ELR (cell line): ENCODE measurements around the gene CABLES2.

Experiments
- DNase-seq: peaks from one replicate; pipeline ENCODE4 v3.0.0-alpha.2; 2015; ENCODE audit warnings: low read depth

The CABLES2 gene

DNA sequence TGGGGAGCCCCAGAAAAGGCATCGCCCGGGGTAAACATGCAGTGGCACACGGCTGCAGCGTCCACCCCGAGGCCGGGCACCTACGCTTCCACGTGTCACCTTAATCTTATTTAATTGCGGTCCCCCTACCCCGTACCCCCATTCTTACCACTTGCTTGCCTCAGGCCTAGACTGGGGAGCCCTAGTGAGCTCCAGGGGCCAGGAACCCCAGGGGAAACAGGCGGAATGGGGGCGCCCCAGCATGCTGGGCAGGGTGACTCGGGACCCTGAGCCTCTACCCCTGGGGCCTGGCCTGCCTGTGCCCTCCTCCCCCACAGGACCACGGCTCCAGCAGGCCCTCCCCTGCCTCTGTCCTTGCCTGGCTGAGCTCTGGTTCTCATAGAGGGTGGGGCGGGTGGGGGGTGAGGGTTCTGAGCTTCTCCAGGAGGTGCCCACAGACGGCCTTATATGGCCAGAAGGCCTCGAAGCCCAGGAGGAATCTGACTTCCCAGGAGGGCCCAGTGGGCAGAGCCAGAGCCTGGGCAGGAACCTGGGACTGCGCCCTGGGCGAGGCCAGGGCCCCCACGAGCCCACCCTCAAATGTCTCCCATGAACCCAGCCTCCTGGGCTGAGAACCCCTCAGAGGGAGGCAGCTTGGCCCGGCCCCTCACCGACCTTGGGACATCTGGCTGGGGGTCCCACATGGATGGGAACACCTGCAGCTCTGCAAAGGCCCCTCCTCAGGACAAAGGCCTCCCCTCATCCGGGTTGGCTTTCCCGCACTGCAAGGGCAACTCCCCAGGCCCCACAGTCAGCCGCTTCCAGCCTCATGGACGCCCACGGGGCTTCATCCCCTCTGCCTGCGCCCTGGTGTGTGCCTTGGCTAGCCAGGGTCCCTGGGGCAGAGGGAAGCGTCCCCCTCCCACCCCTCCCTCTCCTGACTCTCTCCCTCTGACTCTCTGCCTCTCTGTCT lies 34.8 kb downstream of the CABLES2 start:
- DNase-seq = no peak

DNA sequence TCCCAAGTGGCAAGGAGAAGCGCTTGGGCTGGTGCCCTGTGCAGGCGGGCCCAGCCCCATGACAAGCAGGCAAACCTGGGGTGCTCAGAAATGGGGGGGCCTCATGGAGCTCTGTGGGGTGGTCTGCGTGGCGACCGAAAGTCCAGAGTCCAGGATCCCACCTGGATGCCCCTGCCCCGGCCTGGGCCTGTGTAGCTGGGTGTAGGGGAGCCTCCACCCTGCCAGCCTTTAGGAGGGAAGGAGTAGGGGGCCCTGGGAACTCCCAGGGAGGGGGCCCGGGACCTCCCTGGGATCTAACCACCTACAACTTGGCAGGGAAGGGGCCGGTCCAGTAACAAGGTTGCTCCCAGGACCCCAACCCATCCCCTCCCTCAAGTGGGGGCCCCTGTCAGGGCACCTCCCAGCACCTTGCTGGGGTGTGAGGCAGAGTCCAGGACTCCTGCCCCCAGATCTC lies 35.5 kb downstream of the CABLES2 start:
- DNase-seq = no peak

DNA sequence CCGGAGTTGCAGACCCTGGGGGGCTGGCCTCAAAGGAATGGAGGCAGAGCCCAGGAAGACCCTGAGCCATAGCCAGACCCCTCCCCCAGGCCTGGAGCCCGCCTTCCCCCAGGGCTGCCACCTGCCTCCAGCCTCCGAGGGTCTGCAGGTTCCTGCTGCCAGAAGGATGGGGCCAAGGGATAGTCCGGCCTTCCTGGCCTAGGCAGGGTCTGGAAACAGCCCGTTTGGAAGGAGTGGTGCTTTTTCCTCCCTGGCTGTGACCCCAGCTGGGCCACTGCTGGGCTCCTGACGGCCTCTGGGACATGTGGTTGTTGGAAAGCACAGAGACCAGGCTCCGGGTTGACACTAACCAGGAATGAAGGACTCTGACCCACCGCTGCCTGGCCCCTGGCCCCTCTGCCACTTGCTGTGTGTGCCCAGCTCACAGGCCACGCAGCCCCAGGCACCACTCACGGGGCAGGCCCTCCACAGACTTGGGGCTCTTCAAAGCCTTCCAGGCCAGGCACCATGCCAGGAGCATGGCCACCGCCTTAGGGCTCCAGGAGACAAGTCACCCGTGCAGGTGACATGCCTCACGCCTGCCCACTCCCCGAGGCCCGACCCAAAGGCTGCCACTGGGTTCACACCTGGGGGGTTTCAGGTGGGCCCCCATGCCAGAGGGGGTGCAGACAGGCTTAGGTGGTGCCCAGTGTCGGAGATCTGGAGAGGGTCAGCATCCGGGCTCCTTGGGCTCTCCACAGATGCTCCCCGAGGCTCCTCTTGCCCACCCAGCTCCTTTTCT lies 36.1 kb downstream of the CABLES2 start:
- DNase-seq = no peak

DNA sequence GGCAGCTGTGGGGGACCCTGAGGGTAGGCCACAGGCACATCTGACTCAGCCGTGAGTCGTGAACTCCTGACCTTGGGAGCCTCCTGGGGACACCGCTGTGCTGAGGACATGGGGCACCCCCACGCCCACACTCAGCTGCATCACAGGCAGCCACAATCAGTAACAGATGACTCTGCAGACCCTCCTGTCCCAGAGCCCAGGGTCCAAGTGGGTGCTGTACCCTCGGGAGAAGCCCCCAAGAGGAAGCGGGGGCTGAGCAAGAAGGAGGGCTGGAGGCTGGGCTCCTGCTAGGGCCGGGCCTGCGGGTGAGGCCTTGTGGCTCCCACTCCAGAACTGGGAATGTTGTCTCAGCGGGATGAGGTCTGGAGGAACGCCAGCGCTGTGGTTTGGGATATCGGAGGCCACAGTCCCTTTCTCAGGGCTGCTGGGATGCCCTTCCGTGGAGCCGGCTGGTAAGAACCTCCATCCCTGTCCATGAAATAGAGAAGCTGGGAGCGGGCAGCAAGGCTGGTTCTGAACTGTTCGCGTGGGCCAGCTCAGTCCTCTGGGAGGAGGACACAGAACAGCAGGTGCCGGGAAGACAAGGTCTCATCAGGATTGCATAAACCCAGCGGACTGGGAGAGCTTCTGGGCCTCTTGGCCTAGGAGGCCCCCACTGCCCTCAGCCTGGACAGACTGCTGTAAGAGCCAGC lies 36.8 kb downstream of the CABLES2 start:
- DNase-seq = peak; percentile 86

DNA sequence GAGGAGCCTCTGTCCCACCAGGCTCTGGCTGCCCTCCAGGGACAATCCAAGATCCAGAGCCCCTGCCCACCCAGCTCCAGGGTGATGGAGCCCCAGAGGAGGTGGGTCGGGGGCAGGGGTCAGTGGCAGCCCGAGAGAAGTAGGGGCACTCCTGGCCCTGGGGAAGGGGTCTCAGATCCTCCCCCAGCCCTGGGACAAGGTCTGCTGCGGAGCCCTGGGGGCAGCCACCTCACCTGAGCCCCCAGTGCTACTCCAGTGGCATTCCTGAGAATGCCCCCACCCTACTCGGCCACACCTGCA lies 37.3 kb downstream of the CABLES2 start:
- DNase-seq = no peak

DNA sequence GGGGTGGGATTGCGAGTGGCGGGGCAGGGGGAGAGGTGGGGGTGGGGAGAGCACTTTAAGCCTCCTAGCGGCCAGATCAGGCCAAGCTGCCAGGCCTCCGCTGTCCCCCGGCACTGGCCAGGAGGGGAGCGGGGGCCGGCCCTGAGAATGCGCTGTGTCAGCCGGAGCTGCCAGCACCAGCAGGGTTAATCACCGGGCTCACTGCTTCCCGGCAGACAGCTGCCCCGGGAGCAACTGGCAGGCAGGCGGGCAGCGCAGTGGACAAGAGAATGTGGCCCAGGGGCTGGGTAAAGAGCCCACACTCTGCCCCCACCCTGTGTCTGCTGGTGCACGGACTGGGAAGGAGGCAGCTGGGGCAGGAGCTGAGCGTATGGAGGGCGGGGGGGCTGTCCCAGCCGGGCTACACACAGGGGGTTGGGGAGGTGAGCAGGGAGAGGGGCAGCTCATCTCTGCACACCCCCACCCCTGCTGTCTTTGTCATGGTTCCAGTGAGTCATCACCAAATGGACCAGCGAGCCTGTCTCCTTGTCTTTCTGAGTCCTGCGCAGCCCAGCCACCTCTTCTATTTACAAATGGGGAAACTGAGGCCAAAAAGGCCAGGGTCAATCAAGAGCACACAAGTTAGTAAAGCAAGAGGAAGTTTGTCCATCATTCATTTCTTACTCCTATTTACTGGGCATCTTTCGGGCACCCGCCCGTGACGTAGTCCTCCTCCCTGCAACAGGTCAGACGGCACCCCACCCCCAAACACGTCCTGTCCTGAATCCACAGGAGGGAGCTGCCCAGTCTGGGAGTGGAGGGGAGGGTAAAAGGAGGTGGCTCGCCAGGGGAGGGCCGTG lies 37.9 kb downstream of the CABLES2 start:
- DNase-seq = peak; percentile 88

DNA sequence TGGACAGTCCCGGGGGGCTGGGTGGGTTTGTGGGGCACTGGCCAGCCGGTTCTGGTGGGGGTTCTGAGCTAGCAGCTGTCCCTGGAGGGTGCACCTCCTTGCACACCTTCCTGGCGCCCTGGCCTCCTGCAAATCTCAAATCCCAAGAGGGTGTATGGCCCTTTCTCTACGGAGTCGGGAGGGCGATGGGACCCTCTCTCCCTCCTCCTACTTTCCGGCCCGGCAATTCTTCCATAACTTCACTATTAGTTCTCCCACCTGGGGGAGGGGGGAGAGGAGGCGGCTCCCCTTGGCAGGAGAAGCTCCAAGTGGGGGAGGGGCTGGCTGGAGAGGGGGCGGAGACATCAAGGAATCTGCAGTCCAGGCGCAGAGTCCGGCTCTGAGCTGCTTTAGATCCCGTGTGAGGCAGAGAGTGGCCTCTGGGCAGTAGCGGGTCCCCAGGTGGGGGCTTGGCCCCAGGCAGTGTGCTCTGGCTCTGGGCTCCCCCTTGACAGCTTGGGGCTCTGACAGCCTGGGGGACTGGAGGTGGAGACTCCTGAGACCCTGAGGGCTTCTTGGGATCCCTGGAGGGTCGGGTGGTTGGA lies 38.6 kb downstream of the CABLES2 start:
- DNase-seq = no peak

DNA sequence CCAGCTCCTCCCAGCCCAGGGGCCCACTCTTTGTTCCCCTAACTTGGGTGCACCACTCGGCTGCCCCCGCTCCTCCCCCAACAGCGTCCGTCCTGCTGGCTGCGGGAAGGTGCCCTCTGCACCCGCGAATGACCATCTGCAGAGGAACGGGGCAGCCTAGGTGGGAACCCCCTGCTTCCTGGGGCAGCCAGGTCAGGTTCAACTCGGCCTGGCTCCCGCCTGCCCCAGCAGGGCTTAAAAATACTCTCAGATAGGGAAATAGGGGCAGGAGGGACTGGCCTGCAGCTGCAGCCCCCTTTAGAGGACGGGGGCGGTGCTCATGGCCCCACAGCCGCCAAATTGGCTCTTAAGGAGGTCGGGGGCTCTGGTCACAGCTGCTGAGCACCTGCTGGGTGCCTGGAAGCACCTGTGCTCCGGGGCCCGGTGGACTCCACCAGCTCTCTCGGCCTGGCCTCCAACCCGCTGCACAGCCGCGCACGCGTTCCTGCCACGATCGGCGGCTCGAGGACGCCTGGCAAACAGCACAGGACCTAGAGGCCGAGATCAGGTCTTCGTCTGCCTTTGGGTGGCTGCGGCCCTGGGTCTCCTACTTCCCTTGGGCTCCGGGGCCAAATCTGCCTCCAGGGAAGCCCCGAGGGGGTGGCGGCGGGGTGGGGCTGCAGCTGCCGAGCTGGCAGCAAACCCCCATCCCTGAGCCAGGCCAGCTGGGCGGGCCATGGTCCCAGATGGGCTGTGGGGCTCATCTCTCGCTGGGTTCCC lies 39.3 kb downstream of the CABLES2 start:
- DNase-seq = no peak

DNA sequence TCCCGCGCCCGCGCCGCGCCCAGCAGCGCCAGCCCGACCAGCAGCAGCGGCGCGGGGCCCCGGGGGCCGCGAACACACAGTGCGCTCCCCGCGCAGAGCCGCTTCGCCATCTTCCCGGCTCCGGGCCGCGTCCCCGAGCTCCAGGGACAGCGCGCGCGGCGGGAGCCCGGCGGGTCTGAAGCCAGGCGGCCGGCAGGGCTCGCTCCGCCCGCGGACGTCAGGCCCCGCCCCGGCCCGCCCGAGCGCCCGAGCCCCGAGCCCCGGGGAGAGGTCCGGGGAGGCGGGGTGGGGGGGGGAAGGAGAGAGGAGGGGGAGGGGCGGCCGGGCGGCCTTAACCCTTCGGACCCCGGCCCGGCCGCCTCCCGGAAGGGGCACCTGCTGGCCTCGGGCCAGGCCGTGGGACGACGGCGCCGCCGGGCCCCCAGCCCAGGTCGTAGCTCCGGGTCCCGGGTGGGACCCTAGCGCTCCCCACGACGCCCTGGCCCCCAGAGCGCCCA lies 39.9 kb downstream of the CABLES2 start, which contains the start of gene LAMA5:
TSS of gene LAMA5 (minus strand) at position 177 of the 497 bp plus-strand sequence. CDS start at position 110, 67 bp downstream.
- DNase-seq = peak; percentile 61

DNA sequence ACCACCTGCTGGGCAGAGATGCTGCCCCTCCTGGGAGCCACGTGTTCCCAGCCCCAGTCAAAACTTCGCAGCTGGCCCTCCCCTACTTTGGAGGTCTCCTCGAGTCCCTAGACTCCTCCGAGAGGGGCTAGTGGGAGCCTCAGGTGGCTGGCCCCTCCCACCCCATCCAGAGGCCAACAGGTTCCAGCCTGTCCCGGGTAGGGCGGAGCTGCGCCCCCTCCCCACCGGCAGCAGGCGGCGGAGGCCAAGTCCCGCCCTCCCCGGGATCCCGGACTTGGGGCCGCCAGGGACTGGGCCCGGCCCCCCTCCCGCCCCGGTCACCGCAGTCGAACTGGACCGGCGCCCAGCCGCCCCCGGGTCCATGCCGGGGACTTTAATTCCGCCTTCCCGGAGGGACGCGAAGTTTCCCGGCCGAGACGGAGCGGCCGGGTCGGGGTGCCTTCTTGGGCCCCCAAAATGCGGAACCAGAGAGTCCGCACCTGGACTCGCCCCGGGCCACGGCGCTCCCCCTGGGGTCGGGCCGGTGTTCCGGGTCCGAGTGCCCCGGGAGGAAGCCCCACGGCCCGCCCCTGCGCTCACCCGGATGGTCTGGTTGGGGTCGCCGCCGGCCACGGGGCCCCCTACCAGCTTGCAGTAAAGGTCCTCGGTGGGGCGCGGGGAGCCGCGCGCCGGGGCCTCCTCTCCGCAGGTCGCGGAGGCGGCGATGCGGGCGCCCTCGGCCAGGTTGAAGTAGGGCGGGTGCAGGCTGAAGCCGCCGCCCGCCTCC lies 40.5 kb downstream of the CABLES2 start:
- DNase-seq = no peak

DNA sequence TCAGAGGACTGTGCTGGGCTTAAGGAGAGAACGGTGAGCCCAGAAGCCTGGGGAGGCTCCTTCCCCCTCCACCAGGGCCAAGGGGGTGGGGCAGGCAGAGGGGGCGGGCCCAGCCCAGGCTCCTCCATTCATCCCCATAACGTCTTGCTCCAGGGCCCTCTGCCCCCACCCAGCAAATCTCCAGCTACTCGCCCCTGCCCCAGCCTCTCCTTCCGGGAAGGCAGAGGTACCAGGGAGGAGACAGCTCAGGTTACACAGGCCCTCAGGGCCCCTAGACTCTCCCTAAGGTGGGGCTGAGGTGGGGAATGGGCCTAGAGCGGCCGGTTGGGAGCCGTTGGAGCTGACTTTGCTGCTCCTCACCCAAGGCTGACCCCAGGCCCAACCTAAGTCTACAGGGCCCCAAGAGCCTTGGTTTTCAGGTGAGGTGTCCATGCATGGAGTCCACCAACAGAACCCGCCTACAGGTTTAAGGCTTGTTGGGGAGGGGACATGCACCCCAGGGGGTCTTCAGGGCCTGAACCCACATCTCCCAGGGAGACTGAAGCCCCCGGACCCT lies 41.2 kb downstream of the CABLES2 start:
- no peak for DNase-seq

DNA sequence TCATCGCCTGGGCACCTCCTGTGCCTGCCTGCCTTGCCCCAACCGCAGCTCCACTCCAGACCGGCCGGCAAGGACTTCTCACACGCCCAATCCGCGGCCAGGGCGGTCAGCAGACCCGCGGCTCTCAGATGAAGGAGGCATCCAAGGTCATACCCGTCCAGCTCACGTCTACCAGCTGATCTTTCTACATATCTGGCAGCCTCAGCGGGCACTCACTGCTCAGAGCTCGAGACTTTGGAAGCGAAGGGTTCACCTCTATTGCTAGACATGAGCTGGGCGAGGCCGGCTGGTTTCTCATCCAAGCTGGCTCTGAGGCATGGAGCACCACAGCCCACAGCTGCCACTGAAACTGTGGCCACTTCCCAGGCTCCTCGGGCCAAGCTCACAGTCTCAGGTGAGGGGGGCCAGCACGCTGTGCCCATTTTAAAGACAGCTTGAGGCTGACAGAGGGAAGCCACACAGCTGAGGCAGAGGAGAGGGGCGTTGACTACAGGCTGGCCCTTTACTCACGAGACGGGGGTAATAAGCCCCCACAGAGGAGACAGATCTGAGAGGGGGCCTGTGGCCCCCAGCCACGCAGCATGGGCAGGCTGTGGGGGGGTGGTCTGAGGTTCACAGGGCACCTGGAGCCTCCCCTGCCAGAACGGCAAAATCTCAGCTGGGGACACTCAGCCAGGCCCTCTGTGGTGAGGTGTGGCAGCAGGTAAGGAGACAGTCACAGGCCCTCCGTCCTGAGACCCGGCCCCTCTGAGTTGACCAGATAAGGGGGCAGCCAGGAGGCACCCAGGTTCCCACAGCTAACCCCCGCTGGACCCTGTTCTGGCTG lies 42.0 kb downstream of the CABLES2 start:
- no peak for DNase-seq

DNA sequence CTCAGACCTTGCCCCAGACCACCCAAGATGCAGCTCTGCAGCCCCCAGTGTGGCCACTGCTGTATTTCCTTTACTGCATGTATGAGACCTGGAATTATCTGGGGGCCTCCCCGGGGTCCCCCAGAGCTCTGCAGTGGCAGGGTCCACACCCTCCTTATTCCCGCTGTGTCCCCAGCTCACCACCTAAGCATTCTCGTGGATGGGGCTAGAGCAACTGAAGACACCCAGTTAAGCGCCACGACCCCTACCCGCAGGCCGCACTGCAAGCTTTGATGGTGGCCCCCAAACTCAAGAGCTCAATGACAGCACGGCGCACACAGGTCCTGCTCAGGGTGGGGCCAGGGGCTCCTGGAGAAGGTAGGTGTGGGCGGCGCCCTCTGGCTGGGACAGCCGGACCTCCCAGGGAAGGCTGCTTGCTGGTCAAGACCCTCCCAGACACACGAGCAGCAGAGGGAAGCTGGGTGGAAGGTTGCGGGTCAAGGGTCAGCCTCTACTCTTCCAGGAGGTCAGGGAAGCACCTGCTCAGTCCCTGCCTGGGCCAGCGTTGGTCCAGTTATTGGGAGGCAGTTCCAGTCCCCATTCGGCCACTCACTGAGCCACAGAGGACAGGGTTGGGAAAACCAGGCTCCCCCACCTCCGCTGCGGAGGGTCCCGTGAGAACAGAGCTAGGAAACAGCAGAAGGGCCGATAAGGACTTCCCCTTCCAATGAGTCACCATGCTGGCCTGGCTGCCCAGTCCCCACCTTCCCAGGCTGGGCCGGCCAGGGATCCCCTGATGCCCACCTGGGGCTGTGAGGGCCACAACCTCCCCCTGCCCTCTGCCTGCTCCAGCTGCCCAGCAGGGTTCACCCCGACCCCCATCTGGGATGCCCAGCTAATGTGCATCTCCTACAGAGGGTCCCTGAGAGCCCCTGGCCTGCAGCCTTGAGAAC lies 42.9 kb downstream of the CABLES2 start:
- DNase-seq = no peak

DNA sequence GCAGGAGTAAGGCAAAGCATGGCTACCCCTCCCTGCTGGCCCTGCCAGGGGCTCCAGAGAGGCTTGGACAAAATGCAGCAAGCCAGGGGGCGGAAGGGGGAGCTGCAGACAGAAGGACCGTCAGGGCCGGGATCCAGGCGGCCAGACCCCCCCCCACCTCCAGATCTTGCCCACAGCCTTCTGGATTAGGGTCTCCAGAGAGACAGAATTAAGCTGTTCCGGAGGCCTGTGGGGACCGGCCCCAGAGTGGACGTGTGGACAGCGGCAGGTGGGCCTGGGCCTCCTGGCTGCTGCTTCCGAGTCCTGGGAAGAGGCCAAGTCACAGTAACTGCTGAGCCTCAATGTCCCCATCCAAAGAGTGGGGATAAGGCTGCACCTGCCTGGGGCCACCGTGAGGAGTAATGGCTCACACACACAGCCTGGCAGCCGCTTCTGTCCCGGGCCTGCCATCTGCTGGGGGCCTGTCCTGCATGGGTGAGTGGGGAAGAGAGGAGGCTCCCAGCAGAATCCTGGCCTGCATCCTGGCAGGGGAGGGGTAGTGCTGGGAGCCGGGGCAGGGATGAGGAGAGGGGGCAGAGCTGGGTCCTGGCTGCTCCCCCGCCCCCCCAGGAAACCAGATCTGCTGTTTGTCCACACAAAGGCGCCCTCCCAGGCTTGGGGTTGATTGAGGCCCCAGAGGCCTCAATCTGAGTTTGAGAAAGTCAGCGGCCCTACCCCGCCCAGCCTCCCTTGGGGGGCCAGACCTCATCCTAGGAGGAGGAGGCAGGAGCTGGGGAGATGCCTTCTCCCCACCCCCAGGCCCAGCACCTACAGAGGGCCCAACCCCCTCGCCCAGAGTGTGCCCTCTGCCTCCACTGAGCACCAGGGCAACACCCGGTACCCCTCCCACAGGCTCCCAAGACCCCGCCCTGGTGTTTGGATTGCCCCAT lies 43.8 kb downstream of the CABLES2 start:
- DNase-seq = peak; percentile 8

DNA sequence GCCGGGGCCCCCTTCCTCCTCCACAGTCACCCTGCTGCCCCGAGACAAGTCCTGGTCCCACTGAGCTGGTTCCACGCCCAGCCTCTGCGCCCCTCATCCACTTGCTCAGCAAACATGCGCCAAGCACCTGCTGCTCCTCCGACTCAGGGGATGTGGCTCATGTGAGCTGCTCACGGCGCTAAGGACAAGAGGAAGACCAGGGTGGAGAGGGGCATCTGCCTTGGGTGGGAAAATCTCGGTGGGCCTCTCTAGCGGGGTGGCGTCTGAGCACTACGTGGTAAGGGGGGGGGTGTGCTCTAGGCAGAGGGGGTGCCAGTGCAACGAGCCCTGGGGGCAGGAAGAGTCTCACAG lies 44.5 kb downstream of the CABLES2 start:
- DNase-seq = no peak
